GM18498 (cell line): ENCODE results near the gene CNOT9.

Source experiments
- ATAC-seq: cut with Tn5 transposase; IDR thresholded peaks from one replicate; pipeline ENCODE4 v1.9.1; 2021; ENCODE audit warnings: mild to moderate bottlenecking, moderate library complexity; ENCODE audit not compliant: unreplicated experiment

The CNOT9 gene

DNA sequence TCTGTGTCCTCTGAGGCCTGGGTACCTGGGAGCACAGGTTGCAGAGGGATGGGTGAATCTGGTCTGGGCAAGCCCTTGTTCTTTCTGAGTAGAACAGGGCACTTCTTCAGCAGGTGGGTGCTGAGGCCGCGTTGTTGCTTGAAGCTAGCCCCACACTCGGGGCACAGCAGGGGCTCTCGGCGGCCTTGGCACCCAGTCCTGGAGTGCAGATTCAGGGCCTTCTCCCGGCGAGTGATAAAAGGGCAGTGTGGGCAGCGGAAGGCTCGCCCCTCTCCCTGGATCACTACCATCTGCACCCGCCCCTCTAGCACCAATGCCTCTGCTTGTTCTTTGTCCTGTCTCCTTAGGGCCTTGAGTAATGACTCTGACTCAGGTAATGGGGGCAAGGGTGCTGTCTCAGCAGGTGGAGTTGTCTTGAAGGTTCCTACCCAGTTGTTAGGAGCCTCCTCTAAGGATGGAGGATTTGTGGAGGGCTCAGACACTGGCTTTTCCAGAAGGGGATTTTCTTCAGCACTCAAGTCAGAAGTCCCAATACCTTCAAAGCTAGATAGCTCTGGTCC, 75.2 kb downstream of the CNOT9 start:
- no peak for ATAC-seq

DNA sequence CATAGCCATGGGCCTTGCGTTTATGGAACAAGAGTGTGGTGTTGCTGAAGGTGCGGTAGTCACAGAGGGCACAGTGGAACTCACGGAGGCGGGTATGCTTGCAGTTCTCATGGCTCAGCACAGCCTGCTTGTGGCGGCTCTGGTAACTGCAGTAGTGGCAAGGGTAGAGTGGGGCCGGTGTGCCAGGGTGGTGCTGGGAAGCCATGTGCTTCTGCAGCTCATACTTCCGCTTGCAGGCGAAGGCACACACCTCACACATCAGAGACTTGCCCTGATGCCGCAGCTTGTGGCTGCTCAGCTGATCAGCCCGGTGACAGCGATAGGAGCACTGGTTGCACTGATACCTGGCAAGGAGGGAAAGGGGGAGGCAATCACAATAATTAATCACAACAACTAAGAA, 76.1 kb downstream of the CNOT9 start:
- no peak for ATAC-seq

DNA sequence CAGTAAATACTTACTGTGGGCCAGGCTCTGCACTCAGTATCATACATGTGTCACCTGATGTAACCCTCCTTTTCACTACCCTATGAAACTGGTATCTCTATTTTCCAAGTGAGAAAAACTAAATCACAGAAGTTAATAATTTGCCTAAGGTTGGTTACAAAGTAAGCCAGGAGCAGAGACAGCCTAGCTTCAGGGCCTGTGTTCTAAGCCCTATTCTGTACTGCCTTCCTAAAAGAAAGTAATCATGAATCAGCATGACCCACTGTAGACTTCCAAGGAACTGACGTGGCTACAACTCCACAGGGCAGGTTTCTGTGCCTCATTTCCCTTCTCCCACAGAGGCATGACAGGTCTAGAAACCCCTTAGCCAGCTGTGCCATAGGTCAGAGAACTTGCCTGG, 76.5 kb downstream of the CNOT9 start:
- peak; percentile 54 for ATAC-seq
